Endothelial cell of umbilical vein (primary cell): ENCODE data around the gene ABCC1. TPM values are rescaled to one million over a fixed set of nuclear protein-coding genes. Genes with fewer than 3 reads are reported as not detected.

ENCODE experiments used
- BruUV-seq: library from RNA; stranded (reverse); fragments of 400-500 nt; replicated peaks from 2 replicates; lab custom pipeline; 2021; lab: Mats Ljungman, UMichigan
- CTCF ChIA-PET: fragments of 300-600, 350-600 bp; sonication (Branson Sonifier 250); formaldehyde crosslinking; loops from one replicate; lab custom pipeline; 2021; ENCODE audit warnings: antibody characterized with exemption, inconsistent platforms; lab: Charles Lee
- POLR2A ChIA-PET: fragments of 300-600, 350-600 bp; sonication (Branson Sonifier 250); formaldehyde crosslinking; loops from one replicate; lab custom pipeline; 2021; ENCODE audit warnings: antibody characterized with exemption, inconsistent platforms; lab: Charles Lee
- DNase-seq: peaks from one replicate; pipeline ENCODE4 v3.0.0-alpha.2; 2011; ENCODE audit warnings: low read depth, low spot score
- FAIRE-seq: peaks from 2 replicates; lab custom pipeline; 2011; peaks lifted over from hg19 to GRCh38; lab: Jason Lieb, UNC
- H2AFZ ChIP-seq: 2 replicates; pipeline ENCODE4 v1.6.0; 2012; ENCODE audit warnings: low read depth, low read length, control low read depth, inconsistent platforms
- H3K27ac ChIP-seq: 2 replicates; pipeline ENCODE4 v1.5.1; 2011; ENCODE audit warnings: low read depth, mild to moderate bottlenecking, control low read depth, low read length, moderate library complexity; ENCODE audit not compliant: insufficient read depth
- H3K27me3 ChIP-seq, 2 experiments: 2 replicates each; pipeline versions ENCODE4 v1.6.0 to v1.6.1; 2011; ENCODE audit warnings: low read length in 2 of 2, mixed read lengths in 1 of 2; ENCODE audit not compliant: control insufficient read depth in 2 of 2, insufficient read depth in 2 of 2
- H3K36me3 ChIP-seq, 2 experiments: 2 replicates in 1 of 2; 3 replicates in 1 of 2; pipeline ENCODE4 v1.5.1; 2011; ENCODE audit warnings: low read length in 2 of 2, mild to moderate bottlenecking in 1 of 2, moderate library complexity in 1 of 2; ENCODE audit not compliant: control insufficient read depth in 2 of 2, insufficient read depth in 2 of 2; ENCODE audit errors: extremely low read depth in 1 of 2
- H3K4me1 ChIP-seq: 3 replicates; pipeline ENCODE4 v1.5.1; 2011; ENCODE audit warnings: mild to moderate bottlenecking, low read length; ENCODE audit not compliant: control insufficient read depth, insufficient read depth; ENCODE audit errors: extremely low read depth
- H3K4me2 ChIP-seq: 2 replicates; pipeline ENCODE4 v1.6.1; 2011; ENCODE audit warnings: low read length, control low read depth, mixed read lengths; ENCODE audit not compliant: insufficient read depth
- H3K4me3 ChIP-seq, 3 experiments: fragments of 200-600 bp in 1 of 3; sonication (generic), shearing (Covaris generic) in 1 of 3; replicated peaks in 1 of 3; 2 replicates each; pipeline ENCODE4 v1.5.1; 2011 to 2016; ENCODE audit warnings: control low read depth in 3 of 3, low read length in 3 of 3, mild to moderate bottlenecking in 2 of 3, inconsistent platforms in 1 of 3, low read depth in 1 of 3, moderate library complexity in 1 of 3; ENCODE audit not compliant: insufficient read depth in 1 of 3
- H3K79me2 ChIP-seq: 2 replicates; pipeline ENCODE4 v1.6.0; 2012; ENCODE audit warnings: low read length, inconsistent platforms; ENCODE audit not compliant: control insufficient read depth, insufficient read depth
- H3K9ac ChIP-seq: replicated peaks from 2 replicates; pipeline ENCODE3; 2011; ENCODE audit warnings: low read length, control low read depth; ENCODE audit not compliant: insufficient read depth; ENCODE audit errors: extremely low read depth
- H3K9me1 ChIP-seq: replicated peaks from 3 replicates; pipeline ENCODE4 v1.6.0; 2011; ENCODE audit warnings: mild to moderate bottlenecking, low read length; ENCODE audit not compliant: control insufficient read depth, insufficient read depth; ENCODE audit errors: extremely low read depth
- H3K9me3 ChIP-seq: replicated peaks from 2 replicates; pipeline ENCODE4 v1.5.1; 2012; ENCODE audit warnings: low read length, inconsistent platforms; ENCODE audit not compliant: control insufficient read depth, insufficient read depth
- H4K20me1 ChIP-seq: replicated peaks from 2 replicates; pipeline ENCODE3; 2011; ENCODE audit warnings: mild to moderate bottlenecking, low read length; ENCODE audit not compliant: control insufficient read depth, insufficient read depth; ENCODE audit errors: extremely low read depth
- EZH2 ChIP-seq: IDR thresholded peaks from 2 replicates; pipeline ENCODE4 v1.6.1; 2012; ENCODE audit warnings: borderline replicate concordance, low read depth, mild to moderate bottlenecking, moderate library complexity, low read length, inconsistent platforms; ENCODE audit not compliant: severe bottlenecking
- FOS ChIP-seq: IDR thresholded peaks from 2 replicates; pipeline ENCODE4 v1.6.1; 2011; ENCODE audit warnings: mild to moderate bottlenecking, low read length, moderate library complexity, borderline replicate concordance; ENCODE audit not compliant: insufficient read depth
- GATA2 ChIP-seq: IDR thresholded peaks from 2 replicates; pipeline ENCODE4 v1.7.0; 2011; ENCODE audit warnings: low read depth, mild to moderate bottlenecking, moderate library complexity, mixed read lengths, low read length; ENCODE audit not compliant: insufficient read length, insufficient read depth
- JUN ChIP-seq: IDR thresholded peaks from 2 replicates; pipeline ENCODE4 v1.6.1; 2011; ENCODE audit warnings: borderline replicate concordance, low read depth; ENCODE audit not compliant: insufficient read length, insufficient read depth
- MYC ChIP-seq: IDR thresholded peaks from one replicate; pipeline ENCODE4 v1.6.1; 2011; ENCODE audit warnings: mild to moderate bottlenecking, low read depth, low read length
- POLR2A ChIP-seq: IDR thresholded peaks from 2 replicates; pipeline ENCODE4 v1.6.1; 2012; ENCODE audit warnings: low read depth, mild to moderate bottlenecking, control low read depth, low read length
- POLR2AphosphoS5 ChIP-seq: IDR thresholded peaks from 2 replicates; pipeline ENCODE4 v1.6.1; 2012; ENCODE audit warnings: low read depth, mild to moderate bottlenecking, control low read depth, low read length, moderate library complexity; ENCODE audit not compliant: insufficient read depth
- dilution Hi-C: fragments of 300-500 bp; cut with MboI; formaldehyde crosslinking; loops from one replicate; pipeline ENCODE4 v1.15.0; 2019; ENCODE audit warnings: low sequenced_read_pairs; ENCODE audit not compliant: extremely low pct_ligation_motif_present
- intact Hi-C: fragments of 100-400 bp; cut with micrococcal nuclease; formaldehyde crosslinking; loops from one replicate; pipeline ENCODE4 v1.10.0; 2022
- polyA plus RNA-seq, 4 experiments: library from polyadenylated mRNA; depleted of rRNA in 3 of 4; stranded (reverse) in 3 of 4; unstranded in 1 of 4; fragments of >200 nt; gene quantifications; 2 replicates each; pipeline versions ENCODE4 v1.2.1 to v1.2.3, GENCODE V29; 2011 to 2012; ENCODE audit warnings: missing spikeins in 1 of 4
- total RNA-seq: library from RNA; stranded (reverse); gene quantifications from 2 replicates; pipeline ENCODE4 v1.2.3, GENCODE V29; 2021
- TF ChIP-seq, protein P1 (sequence below), 2 donors: IDR thresholded peaks; 1 replicate in 1 of 2; 2 replicates in 1 of 2; pipeline ENCODE4 v1.5.1; 2011; ENCODE audit warnings: low read length in 2 of 2, mild to moderate bottlenecking in 2 of 2, moderate library complexity in 2 of 2, control low read depth in 1 of 2, inconsistent platforms in 1 of 2, low read depth in 1 of 2; ENCODE audit not compliant: insufficient read depth in 1 of 2; ENCODE audit errors: extremely low read depth in 1 of 2
- TF ChIP-seq, protein P2 (sequence below): IDR thresholded peaks from 2 replicates; pipeline ENCODE4 v1.6.1; 2011; ENCODE audit not compliant: insufficient read depth, insufficient read length

The ABCC1 gene
- total and polyA plus RNA-seq, 2 donors (not counting 3 experiments of a cell fraction or from before 2014, with no cell fraction given) = 46.1 to 89.2 TPM

DNA sequence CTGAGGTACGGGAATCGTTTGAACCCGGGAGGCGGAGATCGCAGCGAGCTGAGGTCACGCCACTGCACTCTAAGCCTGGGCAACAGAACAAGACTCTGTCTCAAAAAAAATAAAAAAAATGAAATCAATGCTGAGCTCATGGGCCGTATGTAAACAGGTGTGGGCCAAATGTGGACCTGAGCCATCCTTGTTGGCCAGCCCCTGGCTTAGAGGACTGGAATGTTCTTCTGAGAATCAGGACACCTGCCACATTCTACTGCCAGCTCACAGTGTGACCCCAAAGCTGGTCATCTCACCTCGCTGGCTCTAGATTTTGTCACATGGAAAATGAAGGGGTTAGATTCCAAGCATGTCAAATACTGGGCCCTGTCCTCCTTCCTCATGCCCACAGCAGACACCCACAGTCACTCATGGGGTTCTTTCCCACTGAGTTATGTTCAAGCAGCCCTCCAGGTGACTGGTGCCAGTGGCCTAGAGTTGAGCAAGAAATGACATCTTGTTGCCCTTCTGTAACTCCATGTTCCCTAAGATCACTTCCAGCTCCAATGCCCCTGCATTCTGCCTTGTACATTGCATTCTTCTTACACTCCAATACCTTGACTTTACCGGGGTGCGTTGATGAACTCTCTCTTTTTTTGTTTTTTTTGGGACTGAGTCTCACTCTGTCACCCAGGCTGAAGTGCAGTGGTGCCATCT is 110.6 kb downstream of the ABCC1 start:
- Histone ChIP-seq H3K4me3 (no peak overlapping the region), H3K4me1 (no peaks in the 10 kb centered on the region), H3K27ac (no peak overlapping the region), H4K20me1 (peaks cover 2% of the 10 kb centered on the region), H3K27me3 (no peaks in the 10 kb centered on the region), H2AFZ (no peak overlapping the region), H3K9me1 (no peaks in the 10 kb centered on the region), H3K79me2 (peaks cover 4% of the 10 kb centered on the region), H3K36me3 (peaks cover 8 to 34% of the 10 kb centered on the region in 2 experiments), H3K4me2 (no peak overlapping the region), H3K9ac (no peak overlapping the region), H3K9me3 (no peaks in the 10 kb centered on the region)
- TF ChIP-seq JUN (no peak), MYC (no peak), GATA2 (no peak), POLR2A (no peak), POLR2AphosphoS5 (no peak), EZH2 (no peak), FOS (no peak)
- TF ChIP-seq, protein P1, sequence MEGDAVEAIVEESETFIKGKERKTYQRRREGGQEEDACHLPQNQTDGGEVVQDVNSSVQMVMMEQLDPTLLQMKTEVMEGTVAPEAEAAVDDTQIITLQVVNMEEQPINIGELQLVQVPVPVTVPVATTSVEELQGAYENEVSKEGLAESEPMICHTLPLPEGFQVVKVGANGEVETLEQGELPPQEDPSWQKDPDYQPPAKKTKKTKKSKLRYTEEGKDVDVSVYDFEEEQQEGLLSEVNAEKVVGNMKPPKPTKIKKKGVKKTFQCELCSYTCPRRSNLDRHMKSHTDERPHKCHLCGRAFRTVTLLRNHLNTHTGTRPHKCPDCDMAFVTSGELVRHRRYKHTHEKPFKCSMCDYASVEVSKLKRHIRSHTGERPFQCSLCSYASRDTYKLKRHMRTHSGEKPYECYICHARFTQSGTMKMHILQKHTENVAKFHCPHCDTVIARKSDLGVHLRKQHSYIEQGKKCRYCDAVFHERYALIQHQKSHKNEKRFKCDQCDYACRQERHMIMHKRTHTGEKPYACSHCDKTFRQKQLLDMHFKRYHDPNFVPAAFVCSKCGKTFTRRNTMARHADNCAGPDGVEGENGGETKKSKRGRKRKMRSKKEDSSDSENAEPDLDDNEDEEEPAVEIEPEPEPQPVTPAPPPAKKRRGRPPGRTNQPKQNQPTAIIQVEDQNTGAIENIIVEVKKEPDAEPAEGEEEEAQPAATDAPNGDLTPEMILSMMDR (IDR thresholded peaks at IDR 0.05; ENCODE audit: extremely low read depth in 1 of 2, insufficient read depth in 1 of 2, low read depth in 1 of 2, low read length in 2 of 2) = no peak
- TF ChIP-seq, protein P2, sequence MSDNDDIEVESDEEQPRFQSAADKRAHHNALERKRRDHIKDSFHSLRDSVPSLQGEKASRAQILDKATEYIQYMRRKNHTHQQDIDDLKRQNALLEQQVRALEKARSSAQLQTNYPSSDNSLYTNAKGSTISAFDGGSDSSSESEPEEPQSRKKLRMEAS = no peak
- FAIRE-seq = no peak
- BruUV-seq = no TSS peak
- DNase-seq = no peak
- intact Hi-C loops (no loop called here), dilution Hi-C loops (no loop called here)
- POLR2A ChIA-PET = interaction anchor here (0.6 kb wide), 1 partner anchor 172 kb away, joined by 8 read pairs; the partner anchor contains the start of gene CEP20
- CTCF ChIA-PET = interaction anchor here (2.4 kb wide), 1 partner anchor 186 kb away, joined by 11 read pairs; no protein-coding TSS in a partner anchor
